Endothelial cell of umbilical vein (primary cell): Measurements from ENCODE around the gene FGF22. TPM values are rescaled to one million over a fixed set of nuclear protein-coding genes. Genes with fewer than 3 reads are reported as not detected.
A peak's percentile ranks its signal among the peaks of the same experiment; 100 is the strongest.

ENCODE experiments used
- BruUV-seq: library from RNA; stranded (reverse); fragments of 400-500 nt; replicated peaks from 2 replicates; lab custom pipeline; 2021; lab: Mats Ljungman, UMichigan
- CTCF ChIA-PET: fragments of 300-600, 350-600 bp; sonication (Branson Sonifier 250); formaldehyde crosslinking; loops from one replicate; lab custom pipeline; 2021; ENCODE audit warnings: antibody characterized with exemption, inconsistent platforms; lab: Charles Lee
- POLR2A ChIA-PET: fragments of 300-600, 350-600 bp; sonication (Branson Sonifier 250); formaldehyde crosslinking; loops from one replicate; lab custom pipeline; 2021; ENCODE audit warnings: antibody characterized with exemption, inconsistent platforms; lab: Charles Lee
- DNase-seq: peaks from one replicate; pipeline ENCODE4 v3.0.0-alpha.2; 2011; ENCODE audit warnings: low read depth, low spot score
- FAIRE-seq: peaks from 2 replicates; lab custom pipeline; 2011; peaks lifted over from hg19 to GRCh38; lab: Jason Lieb, UNC
- H2AFZ ChIP-seq: 2 replicates; pipeline ENCODE4 v1.6.0; 2012; ENCODE audit warnings: low read depth, low read length, control low read depth, inconsistent platforms
- H3K27ac ChIP-seq: 2 replicates; pipeline ENCODE4 v1.5.1; 2011; ENCODE audit warnings: low read depth, mild to moderate bottlenecking, control low read depth, low read length, moderate library complexity; ENCODE audit not compliant: insufficient read depth
- H3K27me3 ChIP-seq, 2 experiments: 2 replicates each; pipeline versions ENCODE4 v1.6.0 to v1.6.1; 2011; ENCODE audit warnings: low read length in 2 of 2, mixed read lengths in 1 of 2; ENCODE audit not compliant: control insufficient read depth in 2 of 2, insufficient read depth in 2 of 2
- H3K36me3 ChIP-seq, 2 experiments: 2 replicates in 1 of 2; 3 replicates in 1 of 2; pipeline ENCODE4 v1.5.1; 2011; ENCODE audit warnings: low read length in 2 of 2, mild to moderate bottlenecking in 1 of 2, moderate library complexity in 1 of 2; ENCODE audit not compliant: control insufficient read depth in 2 of 2, insufficient read depth in 2 of 2; ENCODE audit errors: extremely low read depth in 1 of 2
- H3K4me1 ChIP-seq: 3 replicates; pipeline ENCODE4 v1.5.1; 2011; ENCODE audit warnings: mild to moderate bottlenecking, low read length; ENCODE audit not compliant: control insufficient read depth, insufficient read depth; ENCODE audit errors: extremely low read depth
- H3K4me2 ChIP-seq: 2 replicates; pipeline ENCODE4 v1.6.1; 2011; ENCODE audit warnings: low read length, control low read depth, mixed read lengths; ENCODE audit not compliant: insufficient read depth
- H3K4me3 ChIP-seq, 3 experiments: fragments of 200-600 bp in 1 of 3; sonication (generic), shearing (Covaris generic) in 1 of 3; replicated peaks in 1 of 3; 2 replicates each; pipeline ENCODE4 v1.5.1; 2011 to 2016; ENCODE audit warnings: control low read depth in 3 of 3, low read length in 3 of 3, mild to moderate bottlenecking in 2 of 3, inconsistent platforms in 1 of 3, low read depth in 1 of 3, moderate library complexity in 1 of 3; ENCODE audit not compliant: insufficient read depth in 1 of 3
- H3K79me2 ChIP-seq: 2 replicates; pipeline ENCODE4 v1.6.0; 2012; ENCODE audit warnings: low read length, inconsistent platforms; ENCODE audit not compliant: control insufficient read depth, insufficient read depth
- H3K9ac ChIP-seq: replicated peaks from 2 replicates; pipeline ENCODE3; 2011; ENCODE audit warnings: low read length, control low read depth; ENCODE audit not compliant: insufficient read depth; ENCODE audit errors: extremely low read depth
- H3K9me1 ChIP-seq: replicated peaks from 3 replicates; pipeline ENCODE4 v1.6.0; 2011; ENCODE audit warnings: mild to moderate bottlenecking, low read length; ENCODE audit not compliant: control insufficient read depth, insufficient read depth; ENCODE audit errors: extremely low read depth
- H3K9me3 ChIP-seq: replicated peaks from 2 replicates; pipeline ENCODE4 v1.5.1; 2012; ENCODE audit warnings: low read length, inconsistent platforms; ENCODE audit not compliant: control insufficient read depth, insufficient read depth
- H4K20me1 ChIP-seq: replicated peaks from 2 replicates; pipeline ENCODE3; 2011; ENCODE audit warnings: mild to moderate bottlenecking, low read length; ENCODE audit not compliant: control insufficient read depth, insufficient read depth; ENCODE audit errors: extremely low read depth
- EZH2 ChIP-seq: IDR thresholded peaks from 2 replicates; pipeline ENCODE4 v1.6.1; 2012; ENCODE audit warnings: borderline replicate concordance, low read depth, mild to moderate bottlenecking, moderate library complexity, low read length, inconsistent platforms; ENCODE audit not compliant: severe bottlenecking
- JUN ChIP-seq: IDR thresholded peaks from 2 replicates; pipeline ENCODE4 v1.6.1; 2011; ENCODE audit warnings: borderline replicate concordance, low read depth; ENCODE audit not compliant: insufficient read length, insufficient read depth
- POLR2AphosphoS5 ChIP-seq: IDR thresholded peaks from 2 replicates; pipeline ENCODE4 v1.6.1; 2012; ENCODE audit warnings: low read depth, mild to moderate bottlenecking, control low read depth, low read length, moderate library complexity; ENCODE audit not compliant: insufficient read depth
- dilution Hi-C: fragments of 300-500 bp; cut with MboI; formaldehyde crosslinking; loops from one replicate; pipeline ENCODE4 v1.15.0; 2019; ENCODE audit warnings: low sequenced_read_pairs; ENCODE audit not compliant: extremely low pct_ligation_motif_present
- intact Hi-C: fragments of 100-400 bp; cut with micrococcal nuclease; formaldehyde crosslinking; loops from one replicate; pipeline ENCODE4 v1.10.0; 2022
- polyA plus RNA-seq, 4 experiments: library from polyadenylated mRNA; depleted of rRNA in 3 of 4; stranded (reverse) in 3 of 4; unstranded in 1 of 4; fragments of >200 nt; gene quantifications; 2 replicates each; pipeline versions ENCODE4 v1.2.1 to v1.2.3, GENCODE V29; 2011 to 2012; ENCODE audit warnings: missing spikeins in 1 of 4
- total RNA-seq: library from RNA; stranded (reverse); gene quantifications from 2 replicates; pipeline ENCODE4 v1.2.3, GENCODE V29; 2021
- TF ChIP-seq, protein P1 (sequence below), 2 donors: IDR thresholded peaks; 1 replicate in 1 of 2; 2 replicates in 1 of 2; pipeline ENCODE4 v1.5.1; 2011; ENCODE audit warnings: low read length in 2 of 2, mild to moderate bottlenecking in 2 of 2, moderate library complexity in 2 of 2, control low read depth in 1 of 2, inconsistent platforms in 1 of 2, low read depth in 1 of 2; ENCODE audit not compliant: insufficient read depth in 1 of 2; ENCODE audit errors: extremely low read depth in 1 of 2

FGF22 gene
- total and polyA plus RNA-seq, 2 donors (not counting 3 experiments of a cell fraction or from before 2014, with no cell fraction given), result 0.07 TPM; not detected in 1

DNA sequence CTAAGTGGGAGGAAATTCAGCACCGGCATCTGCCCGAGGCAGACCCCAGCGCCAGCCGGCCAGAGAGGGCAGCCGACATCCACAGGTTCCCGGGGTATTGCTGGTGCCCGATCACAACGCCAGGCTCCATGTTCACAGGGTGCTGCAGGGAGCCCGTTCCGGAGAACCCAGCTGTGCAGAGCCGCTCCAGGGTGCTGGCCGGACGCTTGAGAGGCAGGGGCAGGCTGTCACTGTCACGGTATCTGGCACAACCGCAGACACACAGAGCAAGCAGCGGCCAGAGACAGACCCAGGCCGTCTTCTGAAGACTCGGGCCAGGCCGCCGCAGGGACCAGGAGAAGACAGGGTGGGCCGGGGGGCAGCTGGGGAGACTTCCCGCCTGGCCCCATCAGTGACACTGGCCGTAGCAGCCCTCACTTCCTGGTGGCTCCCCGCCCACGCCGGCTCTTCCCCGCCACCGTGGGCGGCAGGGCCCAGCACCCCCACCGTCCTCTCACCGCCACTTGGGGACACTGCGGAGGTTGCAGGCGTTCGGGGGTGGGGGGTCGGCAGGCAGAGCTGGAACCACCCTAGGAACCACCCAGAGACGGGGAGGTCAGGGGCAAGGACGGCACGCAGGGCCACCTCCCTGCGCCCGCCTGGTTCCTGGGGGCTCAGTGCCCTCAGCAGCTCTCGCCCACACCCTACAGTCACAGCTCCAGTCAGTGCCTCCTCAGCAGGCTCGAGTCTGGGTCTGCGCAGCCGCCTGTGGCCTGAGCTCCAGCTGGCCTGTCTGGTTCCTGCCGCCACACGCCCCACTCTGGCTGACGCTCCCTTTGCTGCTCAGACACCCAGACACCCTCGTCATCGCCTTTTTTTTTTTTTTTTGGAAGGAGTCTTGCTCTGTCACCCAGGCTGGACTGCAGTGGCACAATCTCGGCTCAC lies 19.5 kb downstream of the FGF22 start:
- TF ChIP-seq, protein P1, sequence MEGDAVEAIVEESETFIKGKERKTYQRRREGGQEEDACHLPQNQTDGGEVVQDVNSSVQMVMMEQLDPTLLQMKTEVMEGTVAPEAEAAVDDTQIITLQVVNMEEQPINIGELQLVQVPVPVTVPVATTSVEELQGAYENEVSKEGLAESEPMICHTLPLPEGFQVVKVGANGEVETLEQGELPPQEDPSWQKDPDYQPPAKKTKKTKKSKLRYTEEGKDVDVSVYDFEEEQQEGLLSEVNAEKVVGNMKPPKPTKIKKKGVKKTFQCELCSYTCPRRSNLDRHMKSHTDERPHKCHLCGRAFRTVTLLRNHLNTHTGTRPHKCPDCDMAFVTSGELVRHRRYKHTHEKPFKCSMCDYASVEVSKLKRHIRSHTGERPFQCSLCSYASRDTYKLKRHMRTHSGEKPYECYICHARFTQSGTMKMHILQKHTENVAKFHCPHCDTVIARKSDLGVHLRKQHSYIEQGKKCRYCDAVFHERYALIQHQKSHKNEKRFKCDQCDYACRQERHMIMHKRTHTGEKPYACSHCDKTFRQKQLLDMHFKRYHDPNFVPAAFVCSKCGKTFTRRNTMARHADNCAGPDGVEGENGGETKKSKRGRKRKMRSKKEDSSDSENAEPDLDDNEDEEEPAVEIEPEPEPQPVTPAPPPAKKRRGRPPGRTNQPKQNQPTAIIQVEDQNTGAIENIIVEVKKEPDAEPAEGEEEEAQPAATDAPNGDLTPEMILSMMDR (IDR thresholded peaks at IDR 0.05; ENCODE audit: extremely low read depth in 1 of 2, insufficient read depth in 1 of 2, low read depth in 1 of 2, low read length in 2 of 2), result no peak
- H4K20me1 ChIP-seq, result no peaks in the 10 kb centered on the region
- intact Hi-C loops, result no loop called here
- no peaks in the 10 kb centered on the region for H3K27me3 ChIP-seq
- no TSS peak for BruUV-seq
- dilution Hi-C loops, result no loop called here
- ChIA-PET POLR2A (no interaction called here), CTCF (no interaction called here)
- DNase-seq, result no peak
- no peak for FAIRE-seq
- H3K4me1 ChIP-seq, result peaks cover 19% of the 10 kb centered on the region
- no peak overlapping the region for H3K4me2 ChIP-seq
- no peak overlapping the region for H3K9ac ChIP-seq
- no peak overlapping the region for H3K4me3 ChIP-seq
- H3K9me1 ChIP-seq, result no peaks in the 10 kb centered on the region
- peaks cover 0 to 10% of the 10 kb centered on the region in 2 experiments for H3K36me3 ChIP-seq
- no peak overlapping the region for H3K27ac ChIP-seq
- no peaks in the 10 kb centered on the region for H3K9me3 ChIP-seq
- H2AFZ ChIP-seq, result no peak overlapping the region
- H3K79me2 ChIP-seq, result peaks cover 85% of the 10 kb centered on the region

DNA sequence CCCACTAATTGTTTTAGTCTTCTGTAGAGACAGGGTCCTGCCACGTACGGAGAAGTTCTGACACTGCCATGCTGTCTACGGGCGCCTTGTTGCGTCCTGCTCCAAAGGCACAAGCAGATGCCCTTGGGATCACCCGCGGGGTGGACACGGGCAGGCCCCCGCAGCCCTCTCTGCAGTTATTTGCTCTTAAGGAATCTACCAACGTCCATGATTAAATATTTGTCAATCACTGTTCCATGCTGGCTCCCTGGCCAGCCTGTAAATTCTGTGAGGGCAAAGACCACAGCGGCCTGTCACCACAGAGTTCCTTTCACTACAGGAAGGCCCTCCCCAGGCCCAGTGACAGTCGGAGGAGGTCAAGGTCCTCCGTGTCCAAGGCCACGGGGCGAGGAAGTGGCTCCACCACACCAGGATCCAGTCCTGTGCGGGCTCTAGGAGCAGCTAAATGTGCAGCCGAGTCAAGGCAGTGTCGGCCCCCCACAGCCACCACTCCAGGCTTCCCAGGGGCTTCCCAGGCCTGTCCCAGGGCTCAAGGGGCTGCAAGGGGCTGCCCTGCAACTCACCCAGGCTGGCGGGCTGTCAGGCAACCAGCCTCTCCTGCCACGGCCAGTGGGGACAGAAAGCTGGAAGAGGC lies 21.2 kb downstream of the FGF22 start:
- H3K4me1 ChIP-seq, result peaks cover 19% of the 10 kb centered on the region
- no peak for FAIRE-seq
- dilution Hi-C loops (no loop called here), intact Hi-C loops (no loop called here)
- BruUV-seq, result no TSS peak
- H3K27ac ChIP-seq, result no peak overlapping the region
- CTCF ChIA-PET, result interaction anchor here (0.8 to 1.0 kb wide), 2 partner anchors 73 to 77 kb away, joined by 3 to 4 read pairs; no protein-coding TSS in a partner anchor
- H3K79me2 ChIP-seq, result peaks cover 71% of the 10 kb centered on the region
- no peaks in the 10 kb centered on the region for H3K27me3 ChIP-seq
- peak overlapping the region; percentile 68 for H3K4me2 ChIP-seq
- peaks cover 0 to 10% of the 10 kb centered on the region in 2 experiments for H3K36me3 ChIP-seq
- DNase-seq, result no peak
- peak overlapping the region; percentile 87 for H3K9ac ChIP-seq
- H2AFZ ChIP-seq, result no peak overlapping the region
- POLR2A ChIA-PET, result no interaction called here
- no peaks in the 10 kb centered on the region for H4K20me1 ChIP-seq
- H3K9me3 ChIP-seq, result no peaks in the 10 kb centered on the region
- no peak for TF ChIP-seq POLR2AphosphoS5
- TF ChIP-seq, protein P1 (IDR thresholded peaks at IDR 0.05; ENCODE audit: extremely low read depth in 1 of 2, insufficient read depth in 1 of 2, low read depth in 1 of 2, low read length in 2 of 2), result no peak
- no peak for TF ChIP-seq JUN
- no peak for TF ChIP-seq EZH2
- peak overlapping the region in 2 of 3 experiments; percentile 73 to 89 for H3K4me3 ChIP-seq
- no peaks in the 10 kb centered on the region for H3K9me1 ChIP-seq
